DND-41 (cell line): ENCODE measurements around the gene NECAP2.

Experiments
- ATAC-seq: fragments of 200-7000 bp; cut with Tn5 transposase; 3 replicates; pipeline ENCODE4 v1.9.1; 2021; ENCODE audit warnings: low read depth; ENCODE audit not compliant: insufficient read depth
- DNase-seq: peaks from one replicate; pipeline ENCODE4 v3.0.0-alpha.2; 2020
- H2AFZ ChIP-seq: 2 replicates; pipeline ENCODE4 v1.6.0; 2012; ENCODE audit warnings: low read depth, low read length
- H3K27ac ChIP-seq: 2 replicates; pipeline ENCODE4 v1.5.1; 2012; ENCODE audit warnings: low read length, inconsistent platforms
- H3K27me3 ChIP-seq: fragments of 200-600 bp; sonication (generic); 2 replicates; pipeline ENCODE4 v1.6.0; 2012; ENCODE audit warnings: low read length, mild to moderate bottlenecking, inconsistent platforms; ENCODE audit not compliant: insufficient read depth, poor library complexity
- H3K36me3 ChIP-seq: 2 replicates; pipeline ENCODE4 v1.5.1; 2012; ENCODE audit warnings: low read length, inconsistent platforms; ENCODE audit not compliant: insufficient read depth
- H3K4me1 ChIP-seq: 2 replicates; pipeline ENCODE4 v1.5.1; 2012; ENCODE audit warnings: mild to moderate bottlenecking, low read length; ENCODE audit not compliant: insufficient read depth
- H3K4me2 ChIP-seq: 2 replicates; pipeline ENCODE4 v1.6.0; 2012; ENCODE audit warnings: mild to moderate bottlenecking, moderate library complexity, low read length, inconsistent platforms; ENCODE audit not compliant: insufficient read depth
- H3K4me3 ChIP-seq, 2 experiments: fragments of 200-600 bp in 1 of 2; shearing (Covaris generic) in 1 of 2; 2 replicates each; pipeline ENCODE4 v1.5.1; 2012 to 2016; ENCODE audit warnings: inconsistent platforms in 2 of 2, low read length in 2 of 2, mild to moderate bottlenecking in 2 of 2, low read depth in 1 of 2, moderate library complexity in 1 of 2
- H3K79me2 ChIP-seq: 2 replicates; pipeline ENCODE4 v1.6.0; 2012; ENCODE audit warnings: low read length, inconsistent platforms; ENCODE audit not compliant: insufficient read depth
- H3K9ac ChIP-seq: 2 replicates; pipeline ENCODE4 v1.6.0; 2012; ENCODE audit warnings: low read depth, mild to moderate bottlenecking, inconsistent platforms, low read length, moderate library complexity
- H3K9me3 ChIP-seq: 2 replicates; pipeline ENCODE4 v1.5.1; 2012; ENCODE audit warnings: low read length, moderate library complexity, mild to moderate bottlenecking, inconsistent platforms; ENCODE audit not compliant: insufficient read depth, severe bottlenecking
- H4K20me1 ChIP-seq: 2 replicates; pipeline ENCODE4 v1.6.0; 2012; ENCODE audit warnings: low read length; ENCODE audit not compliant: insufficient read depth
- CTCF ChIP-seq: IDR thresholded peaks from 2 replicates; pipeline ENCODE4 v1.5.1; 2012; ENCODE audit warnings: borderline replicate concordance, low read length, moderate library complexity, mild to moderate bottlenecking; ENCODE audit not compliant: poor library complexity, severe bottlenecking; ENCODE audit errors: extremely low read depth
- EZH2 ChIP-seq: IDR thresholded peaks from 3 replicates; pipeline ENCODE4 v1.6.1; 2012; ENCODE audit warnings: borderline replicate concordance, low read depth, mild to moderate bottlenecking, moderate library complexity, low read length, inconsistent platforms; ENCODE audit not compliant: severe bottlenecking

The NECAP2 gene

GRCh38 chr1:16458831-16459230 lies 18.3 kb downstream of the NECAP2 start:
- H3K9me3 ChIP-seq: no peaks in the 10 kb centered on the region
- no peak overlapping the region for H3K4me3 ChIP-seq
- DNase-seq (no peak), ATAC-seq (no peak)
- H3K9ac ChIP-seq: no peak overlapping the region
- no peak for TF ChIP-seq CTCF
- TF ChIP-seq EZH2: no peak
- H4K20me1 ChIP-seq: no peaks in the 10 kb centered on the region
- H3K27me3 ChIP-seq: no peaks in the 10 kb centered on the region
- no peak overlapping the region for H2AFZ ChIP-seq
- no peak overlapping the region for H3K4me2 ChIP-seq
- peaks cover 72% of the 10 kb centered on the region for H3K36me3 ChIP-seq
- H3K79me2 ChIP-seq: no peaks in the 10 kb centered on the region
- no peaks in the 10 kb centered on the region for H3K4me1 ChIP-seq
- no peak overlapping the region for H3K27ac ChIP-seq

- H3K36me3 ChIP-seq: peaks cover 73% of the 10 kb centered on the region
- H3K9ac ChIP-seq: no peak overlapping the region
- no peak overlapping the region for H3K4me3 ChIP-seq
- H4K20me1 ChIP-seq: no peaks in the 10 kb centered on the region
- no peak overlapping the region for H3K4me2 ChIP-seq
- DNase-seq (no peak), ATAC-seq (no peak)
- H3K4me1 ChIP-seq: no peaks in the 10 kb centered on the region
- H3K79me2 ChIP-seq: no peaks in the 10 kb centered on the region
- H2AFZ ChIP-seq: no peak overlapping the region
- H3K27ac ChIP-seq: no peak overlapping the region
- TF ChIP-seq CTCF (no peak), EZH2 (no peak)
- no peaks in the 10 kb centered on the region for H3K27me3 ChIP-seq
- no peaks in the 10 kb centered on the region for H3K9me3 ChIP-seq
These were observed 18.9 kb downstream of the NECAP2 start for GRCh38 chr1:16459352-16459925.

- DNase-seq: no peak
- H3K79me2 ChIP-seq: no peaks in the 10 kb centered on the region
- H3K36me3 ChIP-seq: peaks cover 53% of the 10 kb centered on the region
- no peak overlapping the region for H3K9ac ChIP-seq
- H2AFZ ChIP-seq: no peak overlapping the region
- H3K27me3 ChIP-seq: no peaks in the 10 kb centered on the region
- no peak overlapping the region for H3K27ac ChIP-seq
- no peak; the same call in 2 of the 3 replicates for ATAC-seq
- H3K4me2 ChIP-seq: no peak overlapping the region
- H3K4me1 ChIP-seq: no peaks in the 10 kb centered on the region
- H3K9me3 ChIP-seq: no peaks in the 10 kb centered on the region
- no peak for TF ChIP-seq EZH2
- no peak for TF ChIP-seq CTCF
- no peak overlapping the region for H3K4me3 ChIP-seq
- no peaks in the 10 kb centered on the region for H4K20me1 ChIP-seq
These were observed 21.2 kb downstream of the NECAP2 start for GRCh38 chr1:16461681-16462080.
